Measurements from ENCODE around the gene CERS1.
"Not testable (repeated sequence)": the region's sequence is repeated elsewhere in the genome, so short reads cannot be mapped to it uniquely, and the experiment has no call there.

CERS1 gene

DNA sequence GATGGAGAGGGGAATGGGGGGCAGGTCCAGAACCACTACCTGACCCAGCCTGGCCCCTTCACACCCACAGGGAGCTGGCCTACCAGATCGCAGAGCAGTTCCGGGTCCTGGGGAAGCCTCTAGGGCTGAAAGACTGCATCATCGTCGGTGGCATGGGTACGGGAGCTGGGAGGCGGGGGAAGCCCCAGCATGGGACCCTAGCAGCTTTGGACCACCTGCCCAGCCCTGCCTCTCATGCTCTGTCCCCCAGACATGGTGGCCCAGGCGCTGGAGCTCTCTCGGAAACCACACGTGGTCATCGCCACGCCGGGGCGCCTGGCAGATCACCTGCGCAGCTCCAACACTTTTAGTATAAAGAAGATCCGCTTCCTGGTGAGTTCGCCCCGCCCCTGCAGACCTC lies 25.6 kb upstream of the CERS1 start:
- DNase-seq (ENCODE audit: low spot score) = no peak
- POLR2A ChIA-PET (ENCODE audit: low non-redundant PET) = no interaction called here
- peak overlapping the region; percentile 9; the same call in 1 of the 2 replicates for H3K27ac ChIP-seq
- TF ChIP-seq, protein P1, sequence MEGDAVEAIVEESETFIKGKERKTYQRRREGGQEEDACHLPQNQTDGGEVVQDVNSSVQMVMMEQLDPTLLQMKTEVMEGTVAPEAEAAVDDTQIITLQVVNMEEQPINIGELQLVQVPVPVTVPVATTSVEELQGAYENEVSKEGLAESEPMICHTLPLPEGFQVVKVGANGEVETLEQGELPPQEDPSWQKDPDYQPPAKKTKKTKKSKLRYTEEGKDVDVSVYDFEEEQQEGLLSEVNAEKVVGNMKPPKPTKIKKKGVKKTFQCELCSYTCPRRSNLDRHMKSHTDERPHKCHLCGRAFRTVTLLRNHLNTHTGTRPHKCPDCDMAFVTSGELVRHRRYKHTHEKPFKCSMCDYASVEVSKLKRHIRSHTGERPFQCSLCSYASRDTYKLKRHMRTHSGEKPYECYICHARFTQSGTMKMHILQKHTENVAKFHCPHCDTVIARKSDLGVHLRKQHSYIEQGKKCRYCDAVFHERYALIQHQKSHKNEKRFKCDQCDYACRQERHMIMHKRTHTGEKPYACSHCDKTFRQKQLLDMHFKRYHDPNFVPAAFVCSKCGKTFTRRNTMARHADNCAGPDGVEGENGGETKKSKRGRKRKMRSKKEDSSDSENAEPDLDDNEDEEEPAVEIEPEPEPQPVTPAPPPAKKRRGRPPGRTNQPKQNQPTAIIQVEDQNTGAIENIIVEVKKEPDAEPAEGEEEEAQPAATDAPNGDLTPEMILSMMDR (conservative IDR thresholded peaks at IDR 0.05; ENCODE audit: low read depth) = no peak
- CTCF ChIA-PET = no interaction called here

DNA sequence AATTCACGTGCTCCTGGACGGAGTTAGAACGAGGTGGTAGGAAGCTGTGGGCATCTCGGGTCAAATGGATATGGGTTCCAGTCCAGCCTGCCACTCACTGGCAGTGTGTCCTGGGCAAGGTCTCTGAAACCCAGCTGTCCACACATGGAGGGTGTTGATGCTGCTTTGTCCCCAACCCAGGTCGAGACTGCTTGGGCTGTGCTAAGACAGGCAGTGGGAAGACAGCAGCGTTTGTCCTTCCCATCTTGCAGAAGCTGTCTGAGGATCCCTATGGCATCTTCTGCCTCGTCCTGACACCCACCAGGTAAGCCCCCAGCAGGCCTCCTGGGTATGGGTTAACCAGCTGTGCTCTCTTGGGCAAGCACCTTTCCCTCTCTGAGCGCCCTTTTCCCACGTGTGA lies 24.4 kb upstream of the CERS1 start:
- TF ChIP-seq, protein P1 (conservative IDR thresholded peaks at IDR 0.05; ENCODE audit: low read depth) = no peak
- DNase-seq (ENCODE audit: low spot score) = no peak
- POLR2A ChIA-PET (ENCODE audit: low non-redundant PET) = no interaction called here
- H3K27ac ChIP-seq = 0 out of 2 replicates have a peak overlapping the region, but pooled peaks have one; percentile 14
- CTCF ChIA-PET = interaction anchor here (1.1 to 2.5 kb wide), 2 partner anchors 20 to 67 kb away, joined by 3 to 8 read pairs; no protein-coding TSS in a partner anchor

DNA sequence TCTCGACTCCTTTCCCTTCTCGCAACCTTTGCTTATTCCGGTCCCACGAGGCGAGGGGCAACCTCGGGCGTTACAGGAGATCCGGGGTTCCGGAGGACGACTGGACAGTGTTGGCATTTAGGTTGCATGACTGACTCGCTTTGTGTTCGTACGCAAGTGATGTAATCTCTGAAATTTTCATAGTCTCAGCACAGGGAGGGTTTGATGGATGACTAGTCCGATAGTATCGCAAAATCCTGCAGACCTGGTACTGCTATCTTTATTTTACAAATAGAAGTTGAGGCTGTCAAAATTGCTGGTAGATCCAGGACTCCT lies 23.9 kb upstream of the CERS1 start:
- no peak for DNase-seq (ENCODE audit: low spot score)
- ChIA-PET CTCF (interaction anchor here (0.7 to 2.5 kb wide), 3 partner anchors 20 to 152 kb away, joined by 3 to 8 read pairs (median 3); no protein-coding TSS in a partner anchor), POLR2A (ENCODE audit: low non-redundant PET) (interaction anchor here (0.8 to 1.1 kb wide), 3 partner anchors 9 to 326 kb away, joined by 3 to 4 read pairs (median 3); no protein-coding TSS in a partner anchor)
- peak overlapping the region; percentile 84 for H3K27ac ChIP-seq
- TF ChIP-seq, protein P1 (conservative IDR thresholded peaks at IDR 0.05; ENCODE audit: low read depth) = no peak

DNA sequence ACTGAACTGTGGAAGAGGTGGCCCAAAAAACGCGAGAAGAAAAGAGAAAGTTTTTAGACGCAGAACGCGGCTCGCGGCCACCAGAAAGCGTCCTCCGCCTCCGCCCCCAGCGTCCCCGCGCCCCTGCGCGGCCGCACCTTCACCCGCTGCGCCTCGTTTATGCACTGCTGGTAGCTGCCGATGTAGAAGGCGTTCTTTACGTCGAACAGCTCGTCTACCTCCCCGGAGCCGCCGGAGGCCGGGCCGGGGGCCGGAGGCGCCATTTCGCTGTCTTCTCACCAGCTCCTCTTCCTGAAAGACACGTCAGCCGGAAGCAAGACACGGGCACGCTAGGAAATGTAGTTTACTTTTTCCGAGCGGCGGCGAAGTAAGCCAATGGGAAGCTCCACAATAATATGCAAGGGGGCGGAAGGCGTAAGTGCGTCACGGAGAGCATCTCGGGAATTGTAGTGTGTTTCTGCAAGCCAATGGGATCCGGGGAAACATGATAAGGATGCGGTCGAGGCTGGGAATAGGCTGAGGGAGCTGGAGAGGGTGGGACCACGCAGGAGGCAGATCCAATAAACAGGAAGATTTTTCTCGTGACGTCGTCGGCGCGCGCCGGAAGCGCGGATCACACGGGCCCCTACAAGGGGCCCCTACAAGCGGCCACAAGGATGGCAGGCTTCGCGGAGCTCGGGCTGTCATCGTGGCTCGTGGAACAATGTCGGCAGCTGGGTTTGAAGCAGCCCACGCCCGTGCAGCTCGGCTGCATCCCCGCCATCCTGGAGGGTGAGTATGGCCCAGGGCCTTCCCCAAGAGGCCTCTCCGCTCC lies 23.3 kb upstream of the CERS1 start, which contains the start of the genes COPE and DDX49:
TSS of gene COPE (minus strand) at position 302 of the 814 bp plus-strand sequence. CDS start at position 263, 39 bp downstream.
TSS of gene DDX49 (plus strand) at position 630 of the 814 bp plus-strand sequence. CDS start at position 657, 27 bp downstream.
- TF ChIP-seq, protein P1 (conservative IDR thresholded peaks at IDR 0.05; ENCODE audit: low read depth) = no peak
- H3K27ac ChIP-seq = peak within 1 kb of the TSS; percentile 84
- DNase-seq (ENCODE audit: low spot score) = peak; percentile 99
- ChIA-PET CTCF (interaction anchor here (0.7 to 2.5 kb wide), 4 partner anchors 21 to 419 kb away, joined by 3 to 8 read pairs (median 4); no protein-coding TSS in a partner anchor), POLR2A (ENCODE audit: low non-redundant PET) (interaction anchor here (0.8 to 1.1 kb wide), 3 partner anchors 10 to 326 kb away, joined by 3 to 4 read pairs (median 3); no protein-coding TSS in a partner anchor)

DNA sequence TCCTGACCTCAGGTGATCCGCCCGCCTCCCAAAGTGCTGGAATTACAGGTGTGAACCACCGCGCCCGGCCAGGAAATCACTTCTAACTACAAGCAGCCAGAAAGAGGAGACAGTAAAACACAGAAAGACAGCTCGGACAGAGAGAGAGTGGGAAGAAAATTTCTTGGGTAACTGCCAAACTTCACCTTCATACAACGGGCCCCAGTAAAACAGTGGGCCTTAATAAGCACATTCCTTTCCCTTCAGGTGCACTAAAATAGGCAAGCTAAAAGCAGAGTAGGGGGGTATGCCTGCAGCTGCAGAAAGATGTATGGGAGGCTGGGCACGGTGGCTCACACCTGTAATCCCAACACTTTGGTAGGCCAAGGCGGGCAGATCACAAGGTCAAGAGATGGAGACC lies 21.6 kb upstream of the CERS1 start:
- H3K27ac ChIP-seq = peak overlapping the region; percentile 4; the same call in 1 of the 2 replicates
- POLR2A ChIA-PET (ENCODE audit: low non-redundant PET); DNase-seq (ENCODE audit: low spot score): not testable (repeated sequence)
- CTCF ChIA-PET = interaction anchor here (0.6 kb wide), 1 partner anchor 529 kb away, joined by 5 read pairs; no protein-coding TSS in a partner anchor

DNA sequence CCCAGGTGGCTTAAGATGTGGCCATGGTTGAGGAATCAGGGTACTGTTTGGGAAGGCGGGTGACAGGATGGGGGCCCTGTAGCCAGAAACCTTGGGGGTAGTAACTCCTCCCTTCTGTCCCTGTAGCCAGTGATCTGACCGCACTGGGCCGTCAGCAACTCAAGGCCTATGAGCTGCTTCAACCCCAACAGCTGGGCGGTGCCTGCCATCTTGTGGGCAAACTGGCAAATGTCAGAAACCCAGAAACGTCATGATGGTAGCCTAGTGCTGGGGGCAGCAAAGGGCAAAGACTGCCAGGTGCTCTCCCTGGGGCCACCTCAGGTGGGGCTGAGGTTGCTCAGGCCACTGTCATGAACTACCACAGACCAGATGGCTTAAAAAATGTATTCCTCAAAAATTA lies 19.7 kb upstream of the CERS1 start:
- peak overlapping the region; percentile 4; the same call in 1 of the 2 replicates for H3K27ac ChIP-seq
- DNase-seq (ENCODE audit: low spot score) = no peak
- ChIA-PET CTCF (no interaction called here), POLR2A (ENCODE audit: low non-redundant PET) (no interaction called here)
- TF ChIP-seq, protein P1 (conservative IDR thresholded peaks at IDR 0.05; ENCODE audit: low read depth) = no peak; the same call in 1 of the 2 replicates
